ENCODE measurements around the gene SPSB4.

SPSB4 gene

GRCh38 chr3:141128126-141128777, 77.1 kb downstream of the SPSB4 start:
- ChIA-PET CTCF (no interaction called here), POLR2A (no interaction called here)
- no peak overlapping the region for H3K4me3 ChIP-seq (ENCODE audit: low read depth, low read length)
- no peak for DNase-seq (ENCODE audit: low read depth, low spot score)
- TF ChIP-seq, protein P1, sequence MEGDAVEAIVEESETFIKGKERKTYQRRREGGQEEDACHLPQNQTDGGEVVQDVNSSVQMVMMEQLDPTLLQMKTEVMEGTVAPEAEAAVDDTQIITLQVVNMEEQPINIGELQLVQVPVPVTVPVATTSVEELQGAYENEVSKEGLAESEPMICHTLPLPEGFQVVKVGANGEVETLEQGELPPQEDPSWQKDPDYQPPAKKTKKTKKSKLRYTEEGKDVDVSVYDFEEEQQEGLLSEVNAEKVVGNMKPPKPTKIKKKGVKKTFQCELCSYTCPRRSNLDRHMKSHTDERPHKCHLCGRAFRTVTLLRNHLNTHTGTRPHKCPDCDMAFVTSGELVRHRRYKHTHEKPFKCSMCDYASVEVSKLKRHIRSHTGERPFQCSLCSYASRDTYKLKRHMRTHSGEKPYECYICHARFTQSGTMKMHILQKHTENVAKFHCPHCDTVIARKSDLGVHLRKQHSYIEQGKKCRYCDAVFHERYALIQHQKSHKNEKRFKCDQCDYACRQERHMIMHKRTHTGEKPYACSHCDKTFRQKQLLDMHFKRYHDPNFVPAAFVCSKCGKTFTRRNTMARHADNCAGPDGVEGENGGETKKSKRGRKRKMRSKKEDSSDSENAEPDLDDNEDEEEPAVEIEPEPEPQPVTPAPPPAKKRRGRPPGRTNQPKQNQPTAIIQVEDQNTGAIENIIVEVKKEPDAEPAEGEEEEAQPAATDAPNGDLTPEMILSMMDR (IDR thresholded peaks at IDR 0.05; ENCODE audit: insufficient read depth, low read length, missing control alignments): no peak

DNA sequence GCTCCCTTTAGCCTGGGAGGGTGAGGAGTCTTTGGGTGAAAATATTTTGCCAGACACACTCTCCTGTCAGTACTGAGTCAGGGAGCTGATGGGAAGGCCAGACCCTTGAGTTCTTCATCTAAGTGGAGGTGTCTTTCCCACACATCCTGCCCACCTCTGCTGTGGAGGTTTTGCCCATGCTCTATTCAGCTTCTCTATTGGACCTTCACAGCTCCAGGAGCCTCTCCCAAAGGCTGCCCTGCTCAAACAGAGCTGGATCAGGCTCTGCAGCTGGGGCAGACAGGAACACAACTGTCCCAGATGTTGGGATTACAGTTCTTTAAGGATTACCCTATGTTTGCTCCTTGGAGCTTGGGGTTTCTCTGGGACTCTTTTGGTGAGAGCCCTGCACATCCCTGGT, 77.9 kb downstream of the SPSB4 start:
- no peak overlapping the region for H3K4me3 ChIP-seq (ENCODE audit: low read depth, low read length)
- ChIA-PET POLR2A (no interaction called here), CTCF (no interaction called here)
- TF ChIP-seq, protein P1 (IDR thresholded peaks at IDR 0.05; ENCODE audit: insufficient read depth, low read length, missing control alignments): no peak
- no peak for DNase-seq (ENCODE audit: low read depth, low spot score)

- ChIA-PET CTCF (no interaction called here), POLR2A (no interaction called here)
- DNase-seq (ENCODE audit: low read depth, low spot score): no peak
- no peak overlapping the region for H3K4me3 ChIP-seq (ENCODE audit: low read depth, low read length)
- TF ChIP-seq, protein P1 (IDR thresholded peaks at IDR 0.05; ENCODE audit: insufficient read depth, low read length, missing control alignments): no peak
Observed at GRCh38 chr3:141129541-141130011, 78.4 kb downstream of the SPSB4 start.

GRCh38 chr3:141143517-141143916, 92.4 kb downstream of the SPSB4 start:
- H3K4me3 ChIP-seq (ENCODE audit: low read depth, low read length): no peak overlapping the region
- ChIA-PET POLR2A (no interaction called here), CTCF (no interaction called here)
- no peak for DNase-seq (ENCODE audit: low read depth, low spot score)
- TF ChIP-seq, protein P1 (IDR thresholded peaks at IDR 0.05; ENCODE audit: insufficient read depth, low read length, missing control alignments): no peak

DNA sequence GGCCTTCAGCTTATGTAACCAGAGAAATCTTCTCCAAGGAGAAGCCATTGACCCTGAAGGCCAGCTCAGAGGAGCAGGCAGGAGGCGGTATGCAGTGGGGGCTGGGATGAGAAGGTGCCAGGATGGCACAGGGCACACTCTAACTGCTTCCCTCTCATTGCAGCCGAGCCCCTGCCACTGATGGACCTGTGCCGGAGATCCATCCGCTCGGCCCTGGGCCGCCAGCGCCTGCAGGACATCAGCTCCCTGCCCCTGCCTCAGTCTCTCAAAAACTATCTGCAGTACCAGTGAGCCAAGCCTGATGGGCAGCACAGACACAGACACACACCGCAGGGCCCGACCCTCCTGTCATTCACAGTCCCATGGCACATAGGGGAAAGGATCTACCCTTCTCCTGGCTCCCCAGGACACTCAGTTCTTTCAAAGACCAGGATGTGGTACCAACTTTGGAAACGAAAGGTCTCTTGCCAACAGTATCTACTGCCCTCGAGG, 95.9 kb downstream of the SPSB4 start:
- TF ChIP-seq, protein P1 (IDR thresholded peaks at IDR 0.05; ENCODE audit: insufficient read depth, low read length, missing control alignments): no peak
- no peak overlapping the region for H3K4me3 ChIP-seq (ENCODE audit: low read depth, low read length)
- POLR2A ChIA-PET: no interaction called here
- DNase-seq (ENCODE audit: low read depth, low spot score): no peak
- CTCF ChIA-PET: no interaction called here

DNA sequence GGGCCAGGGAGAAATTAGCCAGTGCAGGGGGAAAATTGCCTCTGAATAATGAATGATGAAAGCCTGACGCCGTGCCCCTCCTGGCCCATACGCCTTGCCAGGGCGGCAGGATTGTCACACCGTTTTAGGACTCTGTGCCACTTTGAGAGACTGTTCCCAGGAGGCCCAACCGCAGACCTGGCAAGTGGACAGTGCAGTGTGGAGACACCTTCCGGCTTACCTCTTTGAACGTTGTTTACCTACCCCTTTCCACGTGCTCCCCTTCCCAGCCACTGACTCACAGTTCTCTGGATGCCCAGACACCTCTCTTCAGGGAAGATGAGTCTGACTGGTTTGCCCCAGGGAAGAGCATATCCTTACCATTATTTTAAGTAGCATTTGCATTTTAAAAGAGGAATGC, 96.5 kb downstream of the SPSB4 start:
- DNase-seq (ENCODE audit: low read depth, low spot score): no peak
- no peak overlapping the region for H3K4me3 ChIP-seq (ENCODE audit: low read depth, low read length)
- TF ChIP-seq, protein P1 (IDR thresholded peaks at IDR 0.05; ENCODE audit: insufficient read depth, low read length, missing control alignments): no peak
- ChIA-PET CTCF (interaction anchor here (1.1 kb wide), 1 partner anchor 46 kb away, joined by 4 read pairs; no protein-coding TSS in a partner anchor), POLR2A (no interaction called here)

All from AG04449 (cell line).